IPS-20b (cell line): ENCODE data around the gene ALPK1.
"Not testable (repeated sequence)": the region's sequence is repeated elsewhere in the genome, so short reads cannot be mapped to it uniquely, and the experiment has no call there.

Experiments
- H3K27ac ChIP-seq: one replicate; pipeline ENCODE4 v1.5.1; 2013; ENCODE audit warnings: low read length
- H3K27me3 ChIP-seq: 2 replicates; pipeline ENCODE4 v1.6.1; 2013; ENCODE audit warnings: mild to moderate bottlenecking, low read length, inconsistent platforms; ENCODE audit not compliant: insufficient read depth
- H3K36me3 ChIP-seq: 2 replicates; pipeline ENCODE4 v1.6.1; 2013; ENCODE audit warnings: low read depth, mild to moderate bottlenecking, inconsistent platforms, low read length, moderate library complexity; ENCODE audit not compliant: insufficient read depth
- H3K4me1 ChIP-seq: 2 replicates; pipeline ENCODE4 v1.6.1; 2013; ENCODE audit warnings: mild to moderate bottlenecking, control low read depth, inconsistent platforms, low read length, moderate library complexity; ENCODE audit not compliant: insufficient read depth
- H3K4me3 ChIP-seq: 2 replicates; pipeline ENCODE4 v1.5.1; 2013; ENCODE audit warnings: mild to moderate bottlenecking, low read length, inconsistent platforms
- H3K9ac ChIP-seq: 2 replicates; pipeline ENCODE4 v1.6.1; 2013; ENCODE audit warnings: low read depth, mild to moderate bottlenecking, inconsistent platforms, low read length, moderate library complexity
- H3K9me3 ChIP-seq: 2 replicates; pipeline ENCODE4 v1.6.1; 2013; ENCODE audit warnings: mild to moderate bottlenecking, low read depth, low read length, inconsistent platforms; ENCODE audit not compliant: insufficient read depth

Gene ALPK1

DNA sequence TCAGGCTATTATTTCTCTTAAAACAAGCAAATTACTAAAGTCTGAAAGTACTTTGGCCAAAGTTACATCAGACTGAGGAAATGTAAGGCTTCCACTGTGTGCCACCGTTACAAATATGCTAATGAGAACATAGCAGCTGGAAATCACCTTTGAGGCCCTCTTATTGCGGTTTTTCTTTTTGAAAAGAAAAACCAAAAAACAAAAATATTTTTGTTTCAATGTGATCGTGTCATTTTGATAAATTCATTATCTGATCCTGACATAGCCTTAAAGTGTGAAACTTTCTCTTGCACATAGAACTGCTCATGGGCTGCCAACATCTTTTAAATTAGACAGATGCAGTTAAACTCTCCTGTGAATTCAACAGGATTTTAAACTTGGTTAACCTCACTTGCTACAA, 8.7 kb upstream of the ALPK1 start:
- H3K27me3 ChIP-seq: peaks cover 34% of the 10 kb centered on the region
- no peak overlapping the region for H3K9ac ChIP-seq
- H3K36me3 ChIP-seq: no peaks in the 10 kb centered on the region
- no peaks in the 10 kb centered on the region for H3K4me1 ChIP-seq
- H3K9me3 ChIP-seq: no peaks in the 10 kb centered on the region
- H3K4me3 ChIP-seq: no peak overlapping the region
- H3K27ac ChIP-seq: no peak overlapping the region

DNA sequence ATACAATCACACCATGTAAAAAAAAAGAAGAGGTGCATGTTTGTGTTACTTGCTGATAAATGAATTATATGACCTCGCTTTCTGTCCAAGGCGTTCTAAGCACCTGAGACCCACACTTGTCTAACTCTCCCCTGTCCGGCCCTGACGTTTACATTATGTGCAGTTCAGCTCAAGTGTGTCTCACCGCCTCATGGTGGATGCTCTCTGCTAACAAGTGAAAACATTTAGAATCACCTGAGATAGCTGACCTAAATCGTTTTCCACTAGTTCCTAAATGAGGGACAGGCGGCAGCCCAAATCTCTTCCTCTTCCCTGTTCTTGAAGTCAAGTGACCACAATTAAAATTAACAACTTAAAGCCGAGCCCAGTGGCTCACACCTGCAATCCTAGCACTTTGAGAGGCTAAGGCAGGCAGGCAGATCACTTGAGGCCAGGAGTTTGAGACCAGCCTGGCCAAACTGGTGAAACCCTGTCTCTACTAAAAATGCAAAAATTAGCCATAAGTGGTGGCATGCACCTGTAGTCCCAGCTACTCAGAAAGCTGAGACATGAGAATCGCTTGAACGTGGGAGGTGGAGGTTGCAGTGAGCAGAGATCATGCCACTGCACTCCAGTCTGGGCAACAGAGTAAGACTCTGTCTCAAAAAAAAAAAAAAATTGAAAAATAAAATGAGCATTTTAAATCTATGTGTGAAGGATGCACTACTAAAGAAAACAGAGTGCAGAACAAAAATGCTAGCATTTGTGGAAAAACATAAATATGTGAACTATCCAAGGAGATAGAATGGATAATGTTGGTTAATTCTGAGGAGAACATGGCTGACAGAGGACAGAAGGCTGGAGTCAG, 7.5 kb upstream of the ALPK1 start:
- no peak overlapping the region for H3K4me3 ChIP-seq
- peaks cover 22% of the 10 kb centered on the region for H3K27me3 ChIP-seq
- no peaks in the 10 kb centered on the region for H3K4me1 ChIP-seq
- H3K9me3 ChIP-seq: no peaks in the 10 kb centered on the region
- H3K9ac ChIP-seq: no peak overlapping the region
- no peaks in the 10 kb centered on the region for H3K36me3 ChIP-seq
- no peak overlapping the region for H3K27ac ChIP-seq

DNA sequence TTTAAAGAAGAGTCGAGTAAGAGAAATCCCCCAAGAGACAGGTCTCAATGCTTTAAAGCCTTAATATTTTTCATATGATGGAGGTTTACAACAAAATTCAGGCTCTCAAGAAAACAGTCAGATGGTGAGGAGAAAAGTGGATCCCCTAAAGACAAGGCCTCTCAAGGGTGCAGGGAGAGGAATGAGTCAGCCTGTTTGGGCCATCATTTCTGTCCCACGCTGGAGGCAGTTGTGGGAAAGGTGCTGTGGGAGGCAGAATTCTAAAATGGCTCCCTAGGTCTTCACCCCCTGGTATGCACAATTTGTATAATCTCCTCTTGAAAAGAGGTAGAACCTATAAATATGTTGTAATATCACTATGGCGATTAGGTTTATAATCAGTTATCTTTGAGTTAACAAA, 6.8 kb upstream of the ALPK1 start:
- no peak overlapping the region for H3K4me3 ChIP-seq

DNA sequence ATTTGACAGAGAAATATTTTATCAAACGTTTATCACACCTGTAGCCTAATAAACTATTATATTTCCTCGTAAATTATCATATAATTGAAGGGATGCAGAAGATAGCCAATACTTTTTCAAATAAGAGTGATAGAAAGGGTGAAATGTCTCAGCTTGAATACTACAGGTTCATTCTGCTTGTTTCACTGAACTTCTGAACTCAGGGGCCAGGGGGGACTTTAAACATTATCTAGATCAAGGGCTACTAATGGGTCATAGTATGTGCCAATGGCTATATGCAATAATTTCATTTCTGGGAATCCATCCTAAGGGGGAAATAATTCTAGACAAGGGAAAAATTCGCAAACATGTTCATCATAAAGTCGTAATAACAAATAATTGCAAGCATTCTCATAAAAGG, 2.6 kb downstream of the ALPK1 start:
- H3K27me3 ChIP-seq: no peaks in the 10 kb centered on the region
- H3K36me3 ChIP-seq: no peaks in the 10 kb centered on the region
- no peak overlapping the region for H3K4me3 ChIP-seq
- H3K4me1 ChIP-seq: no peaks in the 10 kb centered on the region
- H3K27ac ChIP-seq: no peak overlapping the region
- H3K9ac ChIP-seq: no peak overlapping the region
- no peaks in the 10 kb centered on the region for H3K9me3 ChIP-seq

More for the DNA sequence above, 6.8 kb upstream of the ALPK1 start:
- Histone ChIP-seq H3K27me3 (peaks cover 15% of the 10 kb centered on the region), H3K36me3 (no peaks in the 10 kb centered on the region), H3K9me3 (no peaks in the 10 kb centered on the region), H3K9ac (no peak overlapping the region), H3K4me1 (no peaks in the 10 kb centered on the region), H3K27ac (no peak overlapping the region)

DNA sequence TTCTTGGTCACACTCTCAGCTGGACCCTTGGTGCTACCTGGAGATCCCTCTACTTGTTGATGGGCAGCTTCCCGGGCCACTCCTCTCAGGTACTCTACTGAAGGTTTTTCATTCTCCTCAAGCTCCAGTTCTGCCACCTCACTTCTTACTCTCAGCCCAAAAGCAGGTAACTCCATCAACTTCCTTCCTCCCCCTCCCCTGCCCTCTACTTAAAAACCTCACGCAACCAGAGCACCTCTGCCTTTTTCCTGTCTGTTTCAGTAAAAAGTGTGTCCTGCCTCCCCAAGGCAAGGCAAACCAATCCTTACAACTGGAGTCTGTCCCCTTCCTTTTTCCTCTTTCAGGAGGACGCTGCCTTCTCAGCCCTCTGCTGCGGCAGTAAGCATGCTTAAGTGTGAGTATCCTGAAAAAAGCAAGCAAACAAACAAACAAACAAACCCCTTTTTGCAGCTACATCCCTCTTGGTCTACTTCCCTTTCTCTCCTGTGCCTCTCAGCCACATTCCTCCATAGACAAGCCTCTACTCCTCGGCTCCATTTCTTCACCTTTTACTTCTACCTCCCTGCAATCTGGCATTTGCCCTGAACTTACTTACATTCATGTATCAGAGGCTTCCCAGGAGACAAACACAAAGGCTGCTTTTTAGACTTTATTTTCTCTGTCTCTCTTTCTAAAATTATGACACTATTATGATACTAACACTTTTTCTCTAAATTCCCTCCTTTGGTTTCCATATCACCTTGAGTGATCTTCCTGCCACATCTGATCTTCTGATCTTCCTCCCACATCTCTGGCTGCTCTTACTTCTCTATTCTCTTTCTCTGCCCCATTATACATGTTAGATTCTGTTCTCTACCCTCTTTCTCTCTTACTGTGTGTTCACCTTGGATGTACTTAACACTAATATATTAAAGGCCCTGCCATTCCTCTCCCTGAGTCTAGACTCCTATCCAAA, 5.4 kb downstream of the ALPK1 start:
- Histone ChIP-seq H3K9ac (no peak overlapping the region), H3K27ac (no peak overlapping the region), H3K4me3 (no peak overlapping the region), H3K9me3 (no peaks in the 10 kb centered on the region), H3K4me1 (no peaks in the 10 kb centered on the region), H3K36me3 (no peaks in the 10 kb centered on the region), H3K27me3 (no peaks in the 10 kb centered on the region)

DNA sequence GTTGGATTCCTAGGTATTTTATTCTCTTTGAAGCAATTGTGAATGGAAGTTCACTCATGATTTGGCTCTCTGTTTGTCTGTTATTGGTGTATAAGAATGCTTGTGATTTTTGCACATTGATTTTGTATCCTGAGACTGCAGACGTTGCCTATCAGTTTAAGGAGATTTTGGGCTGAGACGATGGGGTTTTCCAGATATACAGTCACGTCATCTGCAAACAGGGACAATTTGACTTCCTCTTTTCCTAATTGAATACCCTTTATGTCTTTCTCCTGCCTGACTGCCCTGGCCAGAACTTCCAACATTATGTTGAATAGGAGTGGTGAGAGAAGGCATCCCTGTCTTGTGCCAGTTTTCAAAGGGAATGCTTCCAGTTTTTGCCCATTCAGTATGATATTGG, 8.3 kb downstream of the ALPK1 start:
- H3K4me3 ChIP-seq, H3K9ac ChIP-seq, H3K27me3 ChIP-seq, H3K27ac ChIP-seq, H3K9me3 ChIP-seq, H3K36me3 ChIP-seq, H3K4me1 ChIP-seq: not testable (repeated sequence)

DNA sequence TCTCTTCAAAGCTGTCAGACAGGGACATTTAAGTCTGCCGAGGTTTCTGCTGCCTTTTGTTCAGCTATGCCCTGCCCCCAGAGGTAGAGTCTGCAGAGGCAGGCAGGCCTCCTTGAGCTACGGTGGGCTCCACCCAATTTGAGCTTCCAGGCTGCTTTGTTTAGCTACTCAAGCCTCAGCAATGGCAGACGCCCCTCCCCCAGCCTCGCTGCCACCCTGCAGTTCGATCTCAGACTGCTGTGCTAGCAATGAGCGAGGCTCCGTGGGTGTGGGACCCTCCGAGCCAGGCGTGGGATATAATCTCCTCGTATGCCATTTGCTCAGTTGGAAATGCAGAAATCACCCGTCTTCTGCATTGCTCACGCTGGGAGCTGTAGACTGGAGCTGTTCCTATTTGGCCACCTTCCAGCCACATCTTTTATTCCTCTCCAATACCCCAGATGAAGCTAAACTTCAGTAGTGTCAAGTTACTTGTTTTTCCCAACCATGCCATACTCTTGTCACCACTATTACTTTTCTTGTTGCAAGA, 12.2 kb downstream of the ALPK1 start:
- not testable (repeated sequence) for H3K9me3 ChIP-seq, H3K4me1 ChIP-seq, H3K27ac ChIP-seq, H3K27me3 ChIP-seq, H3K36me3 ChIP-seq, H3K9ac ChIP-seq
- peak overlapping the region; percentile 45; the same call in 1 of the 2 replicates for H3K4me3 ChIP-seq

DNA sequence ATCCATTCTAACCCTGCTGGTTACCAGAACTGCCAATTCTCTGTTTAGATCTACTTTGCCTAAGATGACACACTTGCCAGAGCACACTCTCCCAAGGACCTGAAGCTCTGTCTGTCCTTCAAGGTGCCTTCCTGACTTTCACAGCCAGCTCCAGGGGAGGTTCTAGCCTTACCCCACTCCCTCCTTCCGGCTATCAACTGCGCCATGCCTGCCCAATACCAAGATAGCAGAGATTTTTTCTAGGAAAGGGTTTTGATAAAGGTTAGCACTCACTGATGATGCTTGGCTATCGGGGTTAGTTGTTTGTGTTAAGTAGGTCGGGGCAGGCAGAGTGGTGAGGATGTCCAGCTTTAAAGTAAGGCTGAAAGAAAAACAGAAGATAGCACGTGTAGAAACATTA, 14.3 kb downstream of the ALPK1 start:
- Histone ChIP-seq H3K9me3 (no peaks in the 10 kb centered on the region), H3K27me3 (no peaks in the 10 kb centered on the region), H3K9ac (no peak overlapping the region), H3K27ac (no peak overlapping the region), H3K36me3 (no peaks in the 10 kb centered on the region), H3K4me3 (no peak overlapping the region), H3K4me1 (peaks cover 9% of the 10 kb centered on the region; the same call in 1 of the 2 replicates)

DNA sequence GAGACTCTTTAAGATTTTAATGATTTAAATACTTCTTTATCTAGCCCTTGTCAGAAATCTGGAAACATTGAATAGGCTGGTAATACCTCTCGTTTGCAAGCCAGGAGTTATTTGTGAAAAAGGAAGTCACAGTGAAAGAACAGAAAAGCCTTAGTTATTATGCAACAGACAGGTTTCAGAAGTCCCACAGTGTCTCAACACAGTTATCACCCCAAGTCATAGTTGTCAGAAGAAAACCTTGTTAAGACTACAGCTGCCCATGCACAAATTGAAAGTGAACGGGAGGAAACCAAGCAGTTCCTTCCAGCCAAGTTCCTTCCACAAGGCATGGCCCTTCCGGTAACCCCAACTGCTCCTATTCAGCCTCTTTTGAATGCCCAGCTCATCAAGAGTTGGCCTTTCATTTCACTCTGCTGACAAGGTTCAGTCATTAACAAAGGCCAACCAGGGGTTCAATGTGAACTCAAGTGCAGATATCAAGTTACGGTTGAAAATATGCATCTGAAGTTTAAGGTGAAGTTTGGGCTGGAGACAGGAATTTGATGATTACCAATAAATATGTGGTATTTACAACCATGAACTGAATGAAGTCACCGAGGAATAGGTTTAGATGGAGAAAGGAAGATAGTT, 15.6 kb downstream of the ALPK1 start:
- Histone ChIP-seq H3K27ac (no peak overlapping the region), H3K36me3 (no peaks in the 10 kb centered on the region), H3K4me3 (no peak overlapping the region), H3K9ac (no peak overlapping the region), H3K27me3 (no peaks in the 10 kb centered on the region), H3K9me3 (no peaks in the 10 kb centered on the region), H3K4me1 (peaks cover 9% of the 10 kb centered on the region; the same call in 1 of the 2 replicates)

DNA sequence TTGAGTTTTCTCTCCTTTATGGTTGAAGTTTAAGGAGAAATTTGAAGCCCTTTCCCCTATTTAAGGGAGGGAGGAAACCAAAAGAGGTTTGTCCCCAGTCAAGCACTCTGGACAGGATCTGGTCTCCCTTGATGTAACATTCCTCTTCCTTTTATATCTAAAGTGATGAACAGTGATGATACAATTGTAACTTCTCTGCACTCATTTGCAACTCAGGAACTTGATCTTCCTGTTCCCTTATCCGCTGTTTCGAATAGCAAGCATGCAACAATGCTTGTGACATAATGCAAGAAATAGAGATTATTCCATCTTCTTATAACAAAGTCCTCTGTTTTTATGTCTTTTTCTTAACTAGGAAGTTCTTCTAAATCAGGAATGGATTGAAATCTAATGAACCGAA, 18.3 kb downstream of the ALPK1 start:
- Histone ChIP-seq H3K27me3 (no peaks in the 10 kb centered on the region), H3K4me3 (no peak overlapping the region), H3K9ac (no peak overlapping the region), H3K9me3 (no peaks in the 10 kb centered on the region), H3K27ac (no peak overlapping the region), H3K36me3 (no peaks in the 10 kb centered on the region), H3K4me1 (peaks cover 5% of the 10 kb centered on the region; the same call in 1 of the 2 replicates)

DNA sequence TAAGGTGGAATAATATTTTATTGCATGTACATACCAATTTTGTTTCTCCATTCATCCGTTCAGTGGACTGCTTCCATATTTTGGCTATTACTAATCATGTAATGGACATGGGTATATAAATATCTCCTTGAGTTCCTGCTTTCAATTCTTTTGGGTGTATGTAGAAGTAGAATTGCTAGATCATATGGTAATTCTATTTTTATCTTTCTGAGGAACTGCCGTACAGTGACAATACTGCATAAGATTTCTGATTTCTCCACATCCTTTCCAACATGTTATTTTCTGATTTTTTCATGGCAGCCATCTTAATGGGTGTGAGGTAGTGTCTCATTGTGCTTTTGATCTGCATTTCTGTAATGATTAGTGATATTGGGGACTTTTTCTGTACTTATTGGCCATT, 19.2 kb downstream of the ALPK1 start:
- no peaks in the 10 kb centered on the region for H3K9me3 ChIP-seq
- no peaks in the 10 kb centered on the region for H3K27me3 ChIP-seq
- H3K4me3 ChIP-seq: no peak overlapping the region
- H3K36me3 ChIP-seq: no peaks in the 10 kb centered on the region
- no peak overlapping the region for H3K9ac ChIP-seq
- H3K4me1 ChIP-seq: peaks cover 5% of the 10 kb centered on the region; the same call in 1 of the 2 replicates
- H3K27ac ChIP-seq: no peak overlapping the region
